Smooth muscle cell (in vitro differentiated cells): Measurements from ENCODE around the gene GTF2E1. TPM values are rescaled to one million over a fixed set of nuclear protein-coding genes. Genes with fewer than 3 reads are reported as not detected.

ENCODE experiments used
- DNase-seq: peaks from one replicate; lab custom pipeline; 2025; ENCODE audit not compliant: unreplicated experiment; lab: John Stamatoyannopoulos, UW
- H2AFZ ChIP-seq: fragments of 200-600 bp; sonication (generic); 2 replicates; pipeline ENCODE4 v1.6.0; 2016; ENCODE audit warnings: antibody characterized with exemption, low read depth, mild to moderate bottlenecking
- H3F3A ChIP-seq: fragments of 200-600 bp; sonication (generic); 2 replicates; pipeline ENCODE4 v1.6.0; 2017; ENCODE audit warnings: antibody characterized with exemption, low read depth
- H3K27ac ChIP-seq: fragments of 200-600 bp; sonication (generic); 2 replicates; pipeline ENCODE4 v1.5.1; 2016; ENCODE audit warnings: low read depth, mild to moderate bottlenecking
- H3K27me3 ChIP-seq: fragments of 200-600 bp; sonication (generic); 2 replicates; pipeline ENCODE4 v1.6.1; 2016; ENCODE audit warnings: low read depth, mild to moderate bottlenecking
- H3K36me3 ChIP-seq: fragments of 200-600 bp; sonication (generic); 2 replicates; pipeline ENCODE4 v1.5.1; 2016; ENCODE audit warnings: low read depth
- H3K4me1 ChIP-seq: fragments of 200-600 bp; sonication (generic); 2 replicates; pipeline ENCODE4 v1.5.1; 2016; ENCODE audit warnings: low read depth
- H3K4me2 ChIP-seq: fragments of 200-600 bp; sonication (generic); 2 replicates; pipeline ENCODE4 v1.6.0; 2016; ENCODE audit warnings: mild to moderate bottlenecking
- H3K4me3 ChIP-seq: fragments of 200-600 bp; sonication (generic); 2 replicates; pipeline ENCODE4 v1.5.1; 2016; ENCODE audit warnings: mild to moderate bottlenecking
- H3K79me2 ChIP-seq: fragments of 200-600 bp; sonication (generic); 2 replicates; pipeline ENCODE4 v1.6.0; 2016; ENCODE audit warnings: low read depth, mild to moderate bottlenecking
- H3K9ac ChIP-seq: fragments of 200-600 bp; sonication (generic); 2 replicates; pipeline ENCODE4 v1.6.0; 2016; ENCODE audit warnings: low read depth
- H3K9me3 ChIP-seq: fragments of 200-600 bp; sonication (generic); replicated peaks from 2 replicates; pipeline ENCODE4 v1.5.1; 2016; ENCODE audit warnings: low read depth
- H4K20me1 ChIP-seq: fragments of 200-600 bp; sonication (generic); 2 replicates; pipeline ENCODE4 v1.6.0; 2016; ENCODE audit warnings: low read depth
- WGBS: methylation state at CpG from one replicate; pipeline ENCODE4 v1.1.7; 2016; ENCODE audit warnings: low lambda C conversion rate; 5-methylcytosine and 5-hydroxymethylcytosine counted together
- polyA plus RNA-seq: library from polyadenylated mRNA; unstranded; fragments of >200 nt; fragmentation: Nextera tagmentation; extraction: Ambion mirVana; gene quantifications from 2 replicates; pipeline ENCODE4 v1.2.1, GENCODE V29; 2016
- total RNA-seq: library from RNA; depleted of rRNA; stranded (reverse); fragments of >200 nt; gene quantifications from 2 replicates; pipeline ENCODE4 v1.2.3, GENCODE V29; 2014
- TF ChIP-seq, protein P1 (sequence below): fragments of 200-600 bp; sonication (generic); IDR thresholded peaks from 2 replicates; pipeline ENCODE4 v1.5.1; 2017; ENCODE audit warnings: borderline replicate concordance, mild to moderate bottlenecking, antibody characterized with exemption; ENCODE audit not compliant: insufficient read depth, poor library complexity, severe bottlenecking

The GTF2E1 gene
- 17.6 and 18.8 TPM in 2 replicates for total RNA-seq
- 15.8 and 17.0 TPM in 2 replicates for polyA plus RNA-seq

DNA sequence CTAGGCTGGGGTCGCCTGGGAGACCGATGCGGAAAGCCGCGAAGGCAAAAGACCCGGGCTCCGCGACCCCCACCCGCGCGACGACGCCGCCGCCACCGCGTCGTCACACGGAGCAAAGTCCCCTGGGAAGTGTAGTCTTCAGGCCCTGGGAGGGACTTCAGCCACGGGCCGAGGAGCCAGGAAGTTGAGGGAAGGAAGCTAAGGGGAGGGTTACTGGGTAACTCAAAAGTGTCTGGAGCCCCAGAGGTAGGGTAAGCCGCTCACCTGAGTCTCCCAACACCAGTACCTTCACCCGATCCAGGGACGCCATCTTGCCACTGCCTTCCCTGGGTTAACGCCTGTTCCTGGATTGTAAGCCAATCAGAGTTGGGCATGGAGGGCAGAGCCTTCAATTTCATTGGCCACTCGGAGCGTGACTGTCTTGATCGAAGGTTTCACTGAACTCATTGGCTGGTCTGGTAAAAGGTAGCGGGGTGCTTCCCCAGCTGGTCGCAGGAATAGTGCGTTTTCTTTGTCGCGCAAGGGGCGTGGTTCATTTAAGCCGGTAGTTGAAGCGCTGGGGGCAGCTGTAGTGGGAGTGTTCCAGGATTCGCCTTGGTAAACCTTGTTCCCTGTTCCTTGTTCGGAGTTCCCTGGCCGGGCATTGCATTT lies at the start of gene GTF2E1, which contains the start of gene RABL3:
Gene GTF2E1, plus strand, starts transcription at position 547 of the 651 bp plus-strand sequence. CDS start 7,809 bp downstream, outside the sequence.
Gene RABL3, minus strand, starts transcription at position 319 of the 651 bp plus-strand sequence. Its CDS starts 9 bp downstream, at position 310.
- no peaks in the 10 kb centered on the region for H4K20me1 ChIP-seq
- H3K27ac ChIP-seq: peak within 1 kb of the TSS; percentile 99
- H3K9ac ChIP-seq: peak within 1 kb of the TSS; percentile 98
- peaks cover 3% of the 10 kb centered on the region for H3K36me3 ChIP-seq
- TF ChIP-seq, protein P1, sequence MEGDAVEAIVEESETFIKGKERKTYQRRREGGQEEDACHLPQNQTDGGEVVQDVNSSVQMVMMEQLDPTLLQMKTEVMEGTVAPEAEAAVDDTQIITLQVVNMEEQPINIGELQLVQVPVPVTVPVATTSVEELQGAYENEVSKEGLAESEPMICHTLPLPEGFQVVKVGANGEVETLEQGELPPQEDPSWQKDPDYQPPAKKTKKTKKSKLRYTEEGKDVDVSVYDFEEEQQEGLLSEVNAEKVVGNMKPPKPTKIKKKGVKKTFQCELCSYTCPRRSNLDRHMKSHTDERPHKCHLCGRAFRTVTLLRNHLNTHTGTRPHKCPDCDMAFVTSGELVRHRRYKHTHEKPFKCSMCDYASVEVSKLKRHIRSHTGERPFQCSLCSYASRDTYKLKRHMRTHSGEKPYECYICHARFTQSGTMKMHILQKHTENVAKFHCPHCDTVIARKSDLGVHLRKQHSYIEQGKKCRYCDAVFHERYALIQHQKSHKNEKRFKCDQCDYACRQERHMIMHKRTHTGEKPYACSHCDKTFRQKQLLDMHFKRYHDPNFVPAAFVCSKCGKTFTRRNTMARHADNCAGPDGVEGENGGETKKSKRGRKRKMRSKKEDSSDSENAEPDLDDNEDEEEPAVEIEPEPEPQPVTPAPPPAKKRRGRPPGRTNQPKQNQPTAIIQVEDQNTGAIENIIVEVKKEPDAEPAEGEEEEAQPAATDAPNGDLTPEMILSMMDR: no peak
- peak within 1 kb of the TSS; percentile 84 for H3K4me3 ChIP-seq
- peak within 1 kb of the TSS; percentile 91 for H2AFZ ChIP-seq
- under 1% methylated on average over 39 of the region's 39 CpGs for WGBS
- DNase-seq: peak; percentile 78
- no peaks in the 10 kb centered on the region for H3K9me3 ChIP-seq
- no peaks in the 10 kb centered on the region for H3K27me3 ChIP-seq
- peaks cover 60% of the 10 kb centered on the region for H3K79me2 ChIP-seq
- H3K4me1 ChIP-seq: peaks cover 11% of the 10 kb centered on the region
- H3F3A ChIP-seq: no peaks in the 10 kb centered on the region
- H3K4me2 ChIP-seq: peak within 1 kb of the TSS; percentile 84

DNA sequence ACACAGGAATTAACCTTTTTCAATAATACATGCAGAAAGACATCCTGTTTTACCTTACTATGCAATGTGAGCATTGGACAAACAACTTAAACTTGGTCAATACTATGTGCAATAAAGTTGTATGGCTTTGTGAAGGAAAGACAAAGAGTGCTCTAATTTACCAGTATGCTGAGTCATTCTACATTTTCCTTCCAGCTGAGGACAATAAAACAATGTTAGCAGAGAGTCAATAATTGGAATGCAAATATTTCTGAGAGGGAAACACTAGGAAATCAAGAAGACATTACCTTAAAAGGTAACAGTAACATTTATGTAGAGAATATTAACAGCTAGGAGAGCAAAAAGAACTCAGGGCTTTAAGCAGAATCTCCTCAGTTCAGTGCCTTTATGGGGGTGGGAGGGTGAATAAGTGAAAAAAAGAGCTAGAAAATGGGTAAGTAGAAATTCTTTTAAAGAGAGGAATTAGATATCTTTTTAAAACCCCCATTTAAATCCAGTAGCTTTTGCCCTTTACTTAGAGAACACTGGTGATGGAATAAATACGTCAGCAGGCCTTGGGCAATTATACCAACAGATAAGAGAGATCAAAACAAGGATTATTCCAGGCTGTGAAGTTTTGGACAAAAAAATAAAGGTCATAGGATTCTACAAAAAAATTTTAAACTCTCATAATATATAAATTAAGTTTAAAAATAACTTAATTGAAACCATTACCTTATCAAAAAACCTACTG lies 48.9 kb upstream of the GTF2E1 start:
- Histone ChIP-seq H3K4me2 (peak overlapping the region; percentile 74), H3K4me3 (no peak overlapping the region), H3K36me3 (no peaks in the 10 kb centered on the region), H3F3A (no peaks in the 10 kb centered on the region), H3K9me3 (no peaks in the 10 kb centered on the region), H3K27me3 (no peaks in the 10 kb centered on the region), H2AFZ (peak overlapping the region; percentile 36), H3K79me2 (no peaks in the 10 kb centered on the region), H4K20me1 (no peaks in the 10 kb centered on the region), H3K9ac (no peak overlapping the region), H3K4me1 (peaks cover 12% of the 10 kb centered on the region), H3K27ac (peak overlapping the region; percentile 75)
- WGBS: 39% methylated on average over 1 of the region's 1 CpG
- TF ChIP-seq, protein P1: no peak
- DNase-seq: no peak

DNA sequence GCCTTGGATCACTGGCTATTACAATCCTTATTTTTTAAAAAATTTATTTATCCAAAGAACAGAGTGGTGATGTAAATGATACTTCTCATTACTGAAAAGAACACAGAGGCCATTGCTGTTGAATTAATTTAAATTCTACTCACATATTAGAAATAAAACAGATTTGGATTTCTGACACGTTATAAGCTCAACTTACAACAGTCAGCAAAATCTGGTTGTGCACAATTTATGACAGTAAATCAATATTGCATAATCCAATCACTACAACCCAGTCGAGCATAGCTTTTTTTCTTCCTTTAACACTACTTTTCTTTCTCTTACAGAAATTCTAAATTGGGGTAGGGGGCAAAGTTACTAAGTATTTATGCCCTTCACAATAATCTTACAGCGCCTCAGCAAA lies 43.2 kb upstream of the GTF2E1 start:
- no peaks in the 10 kb centered on the region for H4K20me1 ChIP-seq
- H3K79me2 ChIP-seq: no peaks in the 10 kb centered on the region
- no peaks in the 10 kb centered on the region for H3K27me3 ChIP-seq
- H3K27ac ChIP-seq: no peak overlapping the region
- no peak overlapping the region for H2AFZ ChIP-seq
- peaks cover 17% of the 10 kb centered on the region for H3K36me3 ChIP-seq
- H3F3A ChIP-seq: no peaks in the 10 kb centered on the region
- H3K4me3 ChIP-seq: no peak overlapping the region
- TF ChIP-seq, protein P1: no peak
- H3K4me1 ChIP-seq: no peaks in the 10 kb centered on the region
- no peak overlapping the region for H3K9ac ChIP-seq
- no peaks in the 10 kb centered on the region for H3K9me3 ChIP-seq
- WGBS: 91% methylated on average over 3 of the region's 3 CpGs
- H3K4me2 ChIP-seq: no peak overlapping the region
- DNase-seq: no peak
